Ascending aorta (tissue), 2 donors: ENCODE measurements around the gene STK35. TPM values are rescaled to one million over a fixed set of nuclear protein-coding genes. Genes with fewer than 3 reads are reported as not detected.

Experiments used
- DNase-seq, 2 donors: peaks; one replicate each; pipeline ENCODE4 v3.0.0-alpha.2; 2019; ENCODE audit warnings: low spot score in 2 of 2
- H3K27ac ChIP-seq, 2 donors: fragments of 200-600 bp; sonication (generic); one replicate each; pipeline ENCODE4 v1.5.1; 2016 to 2017; ENCODE audit warnings: mild to moderate bottlenecking in 1 of 2
- H3K27me3 ChIP-seq: fragments of 200-600 bp; sonication (generic); one replicate; pipeline ENCODE4 v1.5.1; 2017
- H3K36me3 ChIP-seq, 2 donors: fragments of 200-600 bp; sonication (generic); one replicate each; pipeline ENCODE4 v1.5.1; 2016
- H3K4me1 ChIP-seq, 2 donors: fragments of 200-600 bp; sonication (generic); one replicate each; pipeline ENCODE4 v1.5.1; 2016 to 2017; ENCODE audit warnings: mild to moderate bottlenecking in 1 of 2
- H3K4me3 ChIP-seq, 2 donors: fragments of 200-600 bp; sonication (generic); one replicate each; pipeline ENCODE4 v1.5.1; 2016 to 2017; ENCODE audit warnings: mild to moderate bottlenecking in 1 of 2
- H3K9me3 ChIP-seq, 2 donors: fragments of 200-600 bp; sonication (generic); one replicate each; pipeline ENCODE4 v1.5.1; 2016
- intact Hi-C: fragments of 100-400 bp; cut with DNase I; formaldehyde crosslinking; loops from one replicate; pipeline ENCODE4 v1.15.1; 2023
- total RNA-seq: library from RNA; depleted of rRNA; stranded (reverse); fragments of >200 nt; gene quantifications from one replicate; pipeline ENCODE4 v1.1.0, GENCODE V29; 2016
- TF ChIP-seq, protein P1 (sequence below), 3 experiments: fragments of 200-600 bp in 2 of 3; fragments of 450-650 bp in 1 of 3; sonication (generic) in 2 of 3; IDR thresholded peaks; one replicate each; pipeline ENCODE4 v1.5.1; 2016 to 2019; ENCODE audit warnings: antibody characterized with exemption in 3 of 3, mild to moderate bottlenecking in 1 of 3, moderate library complexity in 1 of 3

The STK35 gene
- total RNA-seq, 1 donor from 2014 or later: 11.2 TPM

DNA sequence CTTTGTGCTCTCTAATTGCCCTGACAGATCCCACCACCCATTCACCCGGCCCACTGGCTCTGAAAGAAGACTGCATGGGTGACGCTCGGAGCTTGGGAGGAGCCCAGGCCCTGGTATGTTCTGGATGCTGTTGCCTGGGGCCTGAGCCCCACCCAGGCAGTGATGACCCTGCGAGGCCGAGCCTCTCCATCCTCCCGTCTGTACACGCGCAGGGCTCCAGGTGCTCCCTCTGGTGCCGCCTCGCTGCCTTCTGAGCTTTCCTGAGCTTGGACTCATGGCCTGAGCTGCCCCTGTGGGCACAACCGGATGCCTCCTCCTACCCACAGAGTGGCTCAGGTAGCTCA lies 61.2 kb downstream of the STK35 start:
- TF ChIP-seq, protein P1, sequence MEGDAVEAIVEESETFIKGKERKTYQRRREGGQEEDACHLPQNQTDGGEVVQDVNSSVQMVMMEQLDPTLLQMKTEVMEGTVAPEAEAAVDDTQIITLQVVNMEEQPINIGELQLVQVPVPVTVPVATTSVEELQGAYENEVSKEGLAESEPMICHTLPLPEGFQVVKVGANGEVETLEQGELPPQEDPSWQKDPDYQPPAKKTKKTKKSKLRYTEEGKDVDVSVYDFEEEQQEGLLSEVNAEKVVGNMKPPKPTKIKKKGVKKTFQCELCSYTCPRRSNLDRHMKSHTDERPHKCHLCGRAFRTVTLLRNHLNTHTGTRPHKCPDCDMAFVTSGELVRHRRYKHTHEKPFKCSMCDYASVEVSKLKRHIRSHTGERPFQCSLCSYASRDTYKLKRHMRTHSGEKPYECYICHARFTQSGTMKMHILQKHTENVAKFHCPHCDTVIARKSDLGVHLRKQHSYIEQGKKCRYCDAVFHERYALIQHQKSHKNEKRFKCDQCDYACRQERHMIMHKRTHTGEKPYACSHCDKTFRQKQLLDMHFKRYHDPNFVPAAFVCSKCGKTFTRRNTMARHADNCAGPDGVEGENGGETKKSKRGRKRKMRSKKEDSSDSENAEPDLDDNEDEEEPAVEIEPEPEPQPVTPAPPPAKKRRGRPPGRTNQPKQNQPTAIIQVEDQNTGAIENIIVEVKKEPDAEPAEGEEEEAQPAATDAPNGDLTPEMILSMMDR (IDR thresholded peaks at IDR 0.05): no peak
- intact Hi-C loops: no loop called here
- no peaks in the 10 kb centered on the region for H3K9me3 ChIP-seq
- H3K36me3 ChIP-seq: no peaks in the 10 kb centered on the region
- H3K4me3 ChIP-seq: no peak overlapping the region
- H3K27ac ChIP-seq: no peak overlapping the region
- H3K4me1 ChIP-seq: no peaks in the 10 kb centered on the region
- DNase-seq: no peak
- no peaks in the 10 kb centered on the region for H3K27me3 ChIP-seq

DNA sequence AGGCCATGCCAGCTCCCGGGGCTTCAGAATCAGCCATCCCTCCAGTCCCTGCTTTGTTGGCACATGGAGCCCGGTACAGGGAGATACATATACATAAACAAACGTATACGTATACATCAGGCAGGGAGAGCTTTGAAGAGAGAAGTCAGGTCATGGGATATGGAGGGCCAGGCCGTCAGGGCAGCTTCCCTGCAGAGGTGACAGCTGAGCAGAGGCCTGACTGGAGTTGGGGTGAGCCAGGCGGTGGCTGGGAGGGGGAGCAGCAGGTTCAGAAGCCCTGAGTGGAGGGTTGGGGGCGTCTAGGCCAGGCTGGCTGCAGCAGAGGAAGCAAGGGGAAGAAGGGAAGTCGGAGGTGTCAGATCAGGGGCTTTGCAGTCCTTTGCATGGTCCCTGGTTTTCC lies 61.7 kb downstream of the STK35 start:
- no peak overlapping the region for H3K4me3 ChIP-seq
- intact Hi-C loops: no loop called here

GRCh38 chr20:2163757-2164156 lies 62.1 kb downstream of the STK35 start:
- intact Hi-C loops: no loop called here
- no peak overlapping the region for H3K27ac ChIP-seq
- H3K36me3 ChIP-seq: no peaks in the 10 kb centered on the region

More for the DNA sequence above, 61.7 kb downstream of the STK35 start:
- Histone ChIP-seq H3K4me1 (no peaks in the 10 kb centered on the region), H3K27me3 (no peaks in the 10 kb centered on the region), H3K36me3 (no peaks in the 10 kb centered on the region), H3K9me3 (no peaks in the 10 kb centered on the region), H3K27ac (no peak overlapping the region)
- DNase-seq: no peak
- TF ChIP-seq, protein P1 (IDR thresholded peaks at IDR 0.05): no peak

GRCh38 chr20:2164421-2164820 lies 62.8 kb downstream of the STK35 start:
- Histone ChIP-seq H3K27me3 (no peaks in the 10 kb centered on the region), H3K4me3 (no peak overlapping the region), H3K36me3 (no peaks in the 10 kb centered on the region), H3K4me1 (no peaks in the 10 kb centered on the region), H3K27ac (no peak overlapping the region), H3K9me3 (no peaks in the 10 kb centered on the region)
- DNase-seq: no peak
- intact Hi-C loops: no loop called here
- TF ChIP-seq, protein P1 (IDR thresholded peaks at IDR 0.05): no peak

More at GRCh38 chr20:2163757-2164156, 62.1 kb downstream of the STK35 start:
- H3K4me1 ChIP-seq: no peaks in the 10 kb centered on the region
- no peak overlapping the region for H3K4me3 ChIP-seq
- H3K27me3 ChIP-seq: no peaks in the 10 kb centered on the region
- H3K9me3 ChIP-seq: no peaks in the 10 kb centered on the region
- no peak for DNase-seq
- TF ChIP-seq, protein P1 (IDR thresholded peaks at IDR 0.05): no peak

DNA sequence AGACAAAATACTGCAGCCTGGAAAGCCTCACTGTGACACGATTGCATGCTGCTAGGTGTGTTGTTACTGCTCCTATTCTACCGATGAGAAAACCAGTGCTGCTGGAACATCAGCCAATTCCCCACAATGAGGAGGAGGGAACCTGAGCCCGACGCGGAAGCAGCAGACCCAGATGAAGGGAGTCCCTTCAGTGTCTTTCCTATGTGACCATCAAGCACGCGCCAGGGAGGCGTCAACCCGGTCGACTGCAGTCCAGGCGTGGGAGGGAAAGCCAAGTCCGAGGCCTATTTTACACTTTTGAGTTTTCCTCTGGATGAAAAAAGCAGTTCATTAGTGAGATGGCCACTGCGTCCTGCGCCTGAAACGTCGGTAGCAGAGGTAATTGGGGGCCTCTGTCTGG lies 63.3 kb downstream of the STK35 start:
- Histone ChIP-seq H3K4me3 (no peak overlapping the region), H3K9me3 (no peaks in the 10 kb centered on the region), H3K4me1 (no peaks in the 10 kb centered on the region), H3K27me3 (no peaks in the 10 kb centered on the region), H3K36me3 (no peaks in the 10 kb centered on the region), H3K27ac (no peak overlapping the region)
- TF ChIP-seq, protein P1 (IDR thresholded peaks at IDR 0.05): no peak
- no peak for DNase-seq
- intact Hi-C loops: no loop called here

GRCh38 chr20:2165871-2166270 lies 64.2 kb downstream of the STK35 start:
- H3K36me3 ChIP-seq: no peaks in the 10 kb centered on the region
- no peak for DNase-seq
- TF ChIP-seq, protein P1 (IDR thresholded peaks at IDR 0.05): no peak
- H3K27ac ChIP-seq: no peak overlapping the region
- no peaks in the 10 kb centered on the region for H3K9me3 ChIP-seq
- intact Hi-C loops: no loop called here
- H3K4me3 ChIP-seq: no peak overlapping the region
- H3K4me1 ChIP-seq: no peaks in the 10 kb centered on the region
- no peaks in the 10 kb centered on the region for H3K27me3 ChIP-seq
